Left renal cortex interstitium (tissue), 4 donors: ENCODE measurements around the gene MRPL43. TPM values are rescaled to one million over a fixed set of nuclear protein-coding genes. Genes with fewer than 3 reads are reported as not detected.

ENCODE experiments used
- DNase-seq, 4 donors: peaks; one replicate each; pipeline ENCODE4 v3.0.0-alpha.2; 2013; ENCODE audit warnings: low read depth in 4 of 4, low spot score in 2 of 4, missing footprints in 1 of 4
- polyA plus RNA-seq, 4 donors: library from polyadenylated mRNA; unstranded; fragments of 120-200 nt; gene quantifications; one replicate each; pipeline ENCODE4 v1.2.1, GENCODE V29; 2013; ENCODE audit not compliant: insufficient read length in 4 of 4

The MRPL43 gene
- polyA plus RNA-seq, 4 donors, result 98.5 to 124 (median 107) TPM

- no peak for DNase-seq
These were observed 18.7 kb upstream of the MRPL43 start for GRCh38 chr10:101005869-101006567.

GRCh38 chr10:101005361-101005760 is 18.1 kb upstream of the MRPL43 start:
- DNase-seq, result no peak

GRCh38 chr10:101003639-101004206 is 16.4 kb upstream of the MRPL43 start:
- DNase-seq, result no peak

GRCh38 chr10:101002456-101002855 is 15.2 kb upstream of the MRPL43 start:
- DNase-seq, result no peak

GRCh38 chr10:101001659-101002035 is 14.3 kb upstream of the MRPL43 start:
- DNase-seq, result no peak

GRCh38 chr10:101000915-101001658 is 13.8 kb upstream of the MRPL43 start:
- peak in 1 of 4 donors; percentile 79 for DNase-seq

GRCh38 chr10:101000127-101000914 is 13.0 kb upstream of the MRPL43 start:
- DNase-seq, result no peak

- DNase-seq, result no peak
These were observed 12.4 kb upstream of the MRPL43 start, which contains the start of gene LZTS2 for GRCh38 chr10:100999742-101000126. Gene LZTS2, plus strand, starts transcription at chr10:100999808. Its CDS starts 2,731 bp downstream, at chr10:101002539.

GRCh38 chr10:100998991-100999741 is 11.9 kb upstream of the MRPL43 start:
- DNase-seq, result peak in 1 of 4 donors; percentile 70

- DNase-seq, result peak in 2 of 4 donors; percentile 82 to 86
These were observed 11.1 kb upstream of the MRPL43 start for GRCh38 chr10:100998183-100998990.

GRCh38 chr10:100997360-100998182 is 10.3 kb upstream of the MRPL43 start:
- DNase-seq, result peak in 1 of 4 donors; percentile 49

GRCh38 chr10:100996678-100997359 is 9.5 kb upstream of the MRPL43 start:
- DNase-seq, result no peak

- no peak for DNase-seq
These were observed 7.9 kb upstream of the MRPL43 start for GRCh38 chr10:100995181-100995580.

- peak in 1 of 4 donors; percentile 61 for DNase-seq
These were observed 6.8 kb upstream of the MRPL43 start for GRCh38 chr10:100993986-100994708.

GRCh38 chr10:100989088-100989487 is 1.8 kb upstream of the MRPL43 start:
- DNase-seq, result no peak

GRCh38 chr10:100988166-100988565 is 869 bp upstream of the MRPL43 start:
- DNase-seq, result no peak

GRCh38 chr10:100987685-100988049 is 370 bp upstream of the MRPL43 start:
- no peak for DNase-seq
